Activated naive CD8-positive, alpha-beta T cell treated with anti-CD3 and anti-CD28 coated beads for 36 hours (primary cell): Measurements from ENCODE around the gene CDYL. TPM values are rescaled to one million over a fixed set of nuclear protein-coding genes. Genes with fewer than 3 reads are reported as not detected.

ENCODE experiments used
- DNase-seq: peaks from one replicate; pipeline ENCODE4 v3.0.0; 2021
- H3K27ac Mint-ChIP-seq: one replicate; pipeline ENCODE4 v1.8.0; 2022; ENCODE audit warnings: mild to moderate bottlenecking, moderate library complexity, mixed read lengths
- H3K27me3 Mint-ChIP-seq: one replicate; pipeline ENCODE4 v1.8.0; 2022; ENCODE audit warnings: mild to moderate bottlenecking, mixed read lengths
- H3K36me3 Mint-ChIP-seq: one replicate; pipeline ENCODE4 v1.8.0; 2021; ENCODE audit warnings: mild to moderate bottlenecking, mixed read lengths
- H3K4me1 Mint-ChIP-seq: one replicate; pipeline ENCODE4 v1.8.0; 2021; ENCODE audit warnings: mixed read lengths
- H3K4me3 Mint-ChIP-seq: one replicate; pipeline ENCODE4 v1.8.0; 2022; ENCODE audit warnings: mild to moderate bottlenecking, moderate library complexity, mixed read lengths
- H3K9me3 Mint-ChIP-seq: one replicate; pipeline ENCODE4 v1.8.0; 2022; ENCODE audit warnings: mixed read lengths
- total RNA-seq, 2 experiments: library from RNA; stranded (reverse); gene quantifications; one replicate each; pipeline ENCODE4 v1.2.3, GENCODE V29; 2021

The CDYL gene
- total RNA-seq, 2 experiments from 2014 or later: 38.8 to 40.5 TPM

DNA sequence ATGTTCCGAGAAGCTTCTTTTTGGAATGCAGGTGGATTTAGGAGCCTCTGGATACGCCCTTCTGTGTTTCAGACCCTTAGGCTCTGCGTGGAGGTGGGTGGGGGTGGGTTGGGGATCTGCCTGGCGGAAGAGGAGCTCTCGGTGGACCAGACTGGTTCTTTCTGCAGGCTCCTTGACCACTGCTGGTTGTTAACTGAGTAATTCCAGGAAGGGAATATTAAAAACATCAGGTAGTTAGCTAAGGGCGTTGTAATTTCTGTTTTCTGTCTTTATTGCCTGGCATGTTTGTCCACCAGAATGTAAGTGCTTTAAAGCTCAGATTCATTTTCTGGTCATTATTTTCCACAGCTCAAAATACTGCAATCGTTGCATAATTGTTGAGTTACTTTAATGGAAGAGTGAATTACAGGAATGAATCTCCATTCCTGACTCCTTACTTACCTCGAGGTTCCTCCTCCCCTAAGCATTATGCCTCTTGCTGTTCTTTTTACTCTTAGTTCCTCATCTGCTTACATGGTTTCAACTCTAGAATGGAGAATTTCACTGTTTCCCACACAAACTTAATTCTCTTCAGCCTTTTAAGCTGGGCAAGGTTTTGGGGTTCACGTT, 5.9 kb downstream of the CDYL start:
- H3K27me3 Mint-ChIP-seq: no peaks in the 10 kb centered on the region
- no peak for DNase-seq
- H3K4me1 Mint-ChIP-seq: peaks cover 71% of the 10 kb centered on the region
- H3K4me3 Mint-ChIP-seq: no peak overlapping the region
- H3K9me3 Mint-ChIP-seq: peaks cover 22% of the 10 kb centered on the region
- peaks cover 42% of the 10 kb centered on the region for H3K36me3 Mint-ChIP-seq
- no peak overlapping the region for H3K27ac Mint-ChIP-seq

- no peaks in the 10 kb centered on the region for H3K27me3 Mint-ChIP-seq
- H3K4me3 Mint-ChIP-seq: no peak overlapping the region
- DNase-seq: no peak
- H3K27ac Mint-ChIP-seq: no peak overlapping the region
- peaks cover 65% of the 10 kb centered on the region for H3K4me1 Mint-ChIP-seq
- H3K36me3 Mint-ChIP-seq: peaks cover 35% of the 10 kb centered on the region
- H3K9me3 Mint-ChIP-seq: peaks cover 10% of the 10 kb centered on the region
Measured at GRCh38 chr6:4786996-4787395, 10.8 kb downstream of the CDYL start.

- no peak overlapping the region for H3K4me3 Mint-ChIP-seq
- H3K36me3 Mint-ChIP-seq: peaks cover 28% of the 10 kb centered on the region
- H3K27me3 Mint-ChIP-seq: no peaks in the 10 kb centered on the region
- H3K27ac Mint-ChIP-seq: no peak overlapping the region
- DNase-seq: no peak
- peaks cover 56% of the 10 kb centered on the region for H3K4me1 Mint-ChIP-seq
- H3K9me3 Mint-ChIP-seq: peaks cover 10% of the 10 kb centered on the region
Measured at GRCh38 chr6:4788482-4788881, 12.3 kb downstream of the CDYL start.

GRCh38 chr6:4788953-4789584, 12.9 kb downstream of the CDYL start:
- DNase-seq: no peak
- Mint-ChIP-seq H3K36me3 (peaks cover 22% of the 10 kb centered on the region), H3K4me3 (no peak overlapping the region), H3K4me1 (peaks cover 51% of the 10 kb centered on the region), H3K27ac (no peak overlapping the region), H3K9me3 (peaks cover 5% of the 10 kb centered on the region), H3K27me3 (no peaks in the 10 kb centered on the region)

DNA sequence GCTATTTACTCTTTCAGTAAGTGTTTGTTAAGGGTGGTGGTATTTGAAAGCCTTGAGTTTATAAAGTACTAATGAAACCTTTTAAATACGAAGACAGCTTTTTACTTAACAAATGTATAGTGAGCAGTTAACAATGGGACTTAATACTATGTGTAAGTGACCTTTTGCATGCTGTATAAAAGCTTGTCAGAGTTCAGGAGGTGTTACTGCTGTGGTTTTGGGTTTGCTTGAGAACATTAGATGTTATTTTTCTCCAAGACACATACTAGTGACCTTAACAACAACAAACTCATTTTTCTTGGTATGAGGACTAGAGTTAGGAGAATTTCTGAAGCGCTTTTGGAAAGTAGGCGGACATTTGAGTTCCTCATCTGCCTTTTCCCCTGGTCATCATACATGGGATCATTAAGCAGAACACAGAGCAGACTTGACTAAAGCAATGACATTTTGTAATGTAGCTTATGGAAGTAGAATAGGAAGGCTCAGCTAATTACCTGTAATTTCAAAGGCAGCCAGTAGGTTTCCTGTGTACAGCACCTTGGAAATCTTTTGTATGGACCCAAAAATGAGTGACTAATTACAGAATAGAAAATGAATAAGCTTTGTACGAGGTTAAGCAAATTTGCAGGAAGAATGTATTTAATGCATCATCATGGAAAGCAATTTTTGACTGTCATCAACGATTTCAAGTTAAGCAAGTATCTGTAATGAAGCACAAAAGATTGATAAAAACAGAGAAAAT, 14.1 kb downstream of the CDYL start:
- Mint-ChIP-seq H3K9me3 (peaks cover 5% of the 10 kb centered on the region), H3K27ac (peak overlapping the region; percentile 70), H3K4me3 (no peak overlapping the region), H3K36me3 (peaks cover 16% of the 10 kb centered on the region), H3K4me1 (peaks cover 45% of the 10 kb centered on the region), H3K27me3 (no peaks in the 10 kb centered on the region)
- no peak for DNase-seq

DNA sequence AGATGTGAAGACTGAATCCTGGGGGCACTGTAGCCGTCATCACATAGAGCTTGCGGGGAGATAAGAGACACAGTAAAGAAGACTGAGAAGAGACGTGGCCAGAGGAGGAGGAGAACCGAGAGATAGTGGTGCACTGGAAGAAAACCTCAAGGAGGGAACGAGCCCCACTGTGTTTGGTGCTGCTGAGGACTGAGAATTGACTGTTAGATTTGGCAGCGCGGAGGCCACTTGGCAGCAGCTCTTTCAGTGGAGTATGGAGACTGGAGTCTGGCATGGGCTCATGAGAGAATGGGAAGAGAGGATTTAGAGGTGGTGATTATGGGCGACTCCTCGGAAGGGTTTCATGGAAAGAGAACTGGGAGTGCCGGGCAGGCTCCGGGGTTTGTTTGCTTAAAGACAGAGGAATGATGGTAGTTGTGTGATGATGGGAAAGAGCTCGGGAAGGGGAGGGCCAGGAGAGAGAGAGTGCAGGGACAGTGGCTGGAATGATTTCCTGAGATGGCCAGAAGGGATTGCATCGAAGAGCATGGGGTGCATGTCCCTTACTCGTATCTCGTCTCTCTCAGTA, 18.0 kb downstream of the CDYL start:
- H3K27me3 Mint-ChIP-seq: no peaks in the 10 kb centered on the region
- H3K4me1 Mint-ChIP-seq: peaks cover 49% of the 10 kb centered on the region
- H3K9me3 Mint-ChIP-seq: peaks cover 9% of the 10 kb centered on the region
- H3K36me3 Mint-ChIP-seq: peaks cover 26% of the 10 kb centered on the region
- no peak overlapping the region for H3K4me3 Mint-ChIP-seq
- DNase-seq: no peak
- no peak overlapping the region for H3K27ac Mint-ChIP-seq

GRCh38 chr6:4797587-4797986, 21.4 kb downstream of the CDYL start:
- Mint-ChIP-seq H3K27me3 (no peaks in the 10 kb centered on the region), H3K27ac (no peak overlapping the region), H3K4me3 (no peak overlapping the region), H3K36me3 (peaks cover 32% of the 10 kb centered on the region), H3K9me3 (peaks cover 16% of the 10 kb centered on the region), H3K4me1 (peaks cover 52% of the 10 kb centered on the region)
- no peak for DNase-seq

DNA sequence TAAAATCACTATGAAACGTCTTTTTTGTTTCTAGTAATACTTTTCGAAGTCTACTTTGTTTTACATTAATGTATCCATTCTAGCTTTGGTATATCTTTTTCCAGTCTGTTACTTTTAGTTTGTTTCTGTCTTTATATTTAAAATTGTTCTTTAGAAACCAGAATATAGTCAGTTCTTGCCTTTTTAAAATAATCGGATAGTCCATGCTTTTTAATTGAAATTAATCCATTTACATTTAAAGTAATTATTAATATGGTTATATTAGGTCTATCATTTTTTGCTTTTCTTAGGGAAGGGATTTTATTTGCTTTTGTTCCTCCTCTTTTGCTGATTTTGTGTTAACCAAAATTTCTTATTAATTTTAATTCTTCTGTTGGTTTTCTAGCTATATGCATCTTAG, 23.7 kb downstream of the CDYL start:
- DNase-seq: no peak
- no peaks in the 10 kb centered on the region for H3K27me3 Mint-ChIP-seq
- no peak overlapping the region for H3K4me3 Mint-ChIP-seq
- H3K4me1 Mint-ChIP-seq: peaks cover 74% of the 10 kb centered on the region
- H3K27ac Mint-ChIP-seq: no peak overlapping the region
- H3K9me3 Mint-ChIP-seq: peaks cover 16% of the 10 kb centered on the region
- peaks cover 32% of the 10 kb centered on the region for H3K36me3 Mint-ChIP-seq

- Mint-ChIP-seq H3K4me1 (peaks cover 77% of the 10 kb centered on the region), H3K9me3 (peaks cover 16% of the 10 kb centered on the region), H3K27ac (no peak overlapping the region), H3K27me3 (no peaks in the 10 kb centered on the region), H3K4me3 (no peak overlapping the region), H3K36me3 (peaks cover 31% of the 10 kb centered on the region)
- no peak for DNase-seq
Measured at GRCh38 chr6:4800662-4801061, 24.5 kb downstream of the CDYL start.

GRCh38 chr6:4801491-4802110, 25.4 kb downstream of the CDYL start:
- DNase-seq: peak; percentile 29
- H3K36me3 Mint-ChIP-seq: peaks cover 31% of the 10 kb centered on the region
- peak overlapping the region; percentile 68 for H3K27ac Mint-ChIP-seq
- H3K27me3 Mint-ChIP-seq: no peaks in the 10 kb centered on the region
- H3K4me1 Mint-ChIP-seq: peaks cover 84% of the 10 kb centered on the region
- peak overlapping the region; percentile 25 for H3K4me3 Mint-ChIP-seq
- peaks cover 16% of the 10 kb centered on the region for H3K9me3 Mint-ChIP-seq

GRCh38 chr6:4802312-4802935, 26.2 kb downstream of the CDYL start:
- DNase-seq: no peak
- peak overlapping the region; percentile 23 for H3K4me3 Mint-ChIP-seq
- peaks cover 29% of the 10 kb centered on the region for H3K36me3 Mint-ChIP-seq
- peaks cover 82% of the 10 kb centered on the region for H3K4me1 Mint-ChIP-seq
- peaks cover 16% of the 10 kb centered on the region for H3K9me3 Mint-ChIP-seq
- H3K27me3 Mint-ChIP-seq: no peaks in the 10 kb centered on the region
- no peak overlapping the region for H3K27ac Mint-ChIP-seq

DNA sequence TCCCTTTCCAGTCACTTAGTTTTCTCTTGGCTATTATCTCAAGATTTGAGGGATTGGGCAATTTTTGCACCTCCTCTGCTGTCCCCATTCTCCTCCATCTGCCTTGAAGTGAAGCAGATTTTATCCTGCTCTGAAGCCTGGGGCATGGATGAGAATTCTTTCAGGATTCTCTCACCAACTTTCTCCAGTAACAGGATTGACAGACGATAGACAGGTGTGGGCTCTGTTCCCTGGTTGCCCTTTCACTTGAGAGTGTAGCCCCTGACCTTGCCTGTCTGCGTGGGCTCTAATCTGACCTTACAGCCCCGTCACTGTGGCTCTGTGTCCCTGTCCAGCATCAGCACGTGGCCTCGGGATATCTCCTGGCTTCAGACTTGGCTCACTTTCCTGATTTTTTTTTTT, 27.1 kb downstream of the CDYL start:
- Mint-ChIP-seq H3K36me3 (peaks cover 27% of the 10 kb centered on the region), H3K9me3 (peaks cover 15% of the 10 kb centered on the region), H3K4me1 (peaks cover 77% of the 10 kb centered on the region), H3K27me3 (no peaks in the 10 kb centered on the region), H3K27ac (no peak overlapping the region), H3K4me3 (no peak overlapping the region)
- DNase-seq: no peak

DNA sequence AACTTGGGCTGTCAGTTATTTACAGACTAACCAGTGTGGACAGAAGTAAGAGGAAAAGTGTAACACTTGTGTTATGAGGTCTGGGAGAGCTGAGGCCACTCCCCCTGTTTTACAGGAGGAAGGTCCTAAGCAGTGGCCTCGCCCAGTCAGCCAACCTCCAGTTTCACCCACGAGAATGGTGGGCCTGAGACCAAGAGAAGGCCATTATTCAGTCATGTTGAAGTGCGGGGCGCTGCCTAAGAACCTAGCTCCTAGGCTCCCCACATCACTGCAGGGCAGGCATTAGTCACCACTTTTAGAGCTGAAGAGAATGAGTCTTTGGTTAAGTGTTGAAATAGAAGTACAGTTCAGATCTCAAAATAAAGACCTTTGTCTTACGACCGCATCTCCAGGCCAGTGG, 27.9 kb downstream of the CDYL start:
- Mint-ChIP-seq H3K4me1 (peaks cover 75% of the 10 kb centered on the region), H3K27me3 (no peaks in the 10 kb centered on the region), H3K36me3 (peaks cover 25% of the 10 kb centered on the region), H3K4me3 (no peak overlapping the region), H3K9me3 (peaks cover 16% of the 10 kb centered on the region), H3K27ac (no peak overlapping the region)
- peak; percentile 19 for DNase-seq

DNA sequence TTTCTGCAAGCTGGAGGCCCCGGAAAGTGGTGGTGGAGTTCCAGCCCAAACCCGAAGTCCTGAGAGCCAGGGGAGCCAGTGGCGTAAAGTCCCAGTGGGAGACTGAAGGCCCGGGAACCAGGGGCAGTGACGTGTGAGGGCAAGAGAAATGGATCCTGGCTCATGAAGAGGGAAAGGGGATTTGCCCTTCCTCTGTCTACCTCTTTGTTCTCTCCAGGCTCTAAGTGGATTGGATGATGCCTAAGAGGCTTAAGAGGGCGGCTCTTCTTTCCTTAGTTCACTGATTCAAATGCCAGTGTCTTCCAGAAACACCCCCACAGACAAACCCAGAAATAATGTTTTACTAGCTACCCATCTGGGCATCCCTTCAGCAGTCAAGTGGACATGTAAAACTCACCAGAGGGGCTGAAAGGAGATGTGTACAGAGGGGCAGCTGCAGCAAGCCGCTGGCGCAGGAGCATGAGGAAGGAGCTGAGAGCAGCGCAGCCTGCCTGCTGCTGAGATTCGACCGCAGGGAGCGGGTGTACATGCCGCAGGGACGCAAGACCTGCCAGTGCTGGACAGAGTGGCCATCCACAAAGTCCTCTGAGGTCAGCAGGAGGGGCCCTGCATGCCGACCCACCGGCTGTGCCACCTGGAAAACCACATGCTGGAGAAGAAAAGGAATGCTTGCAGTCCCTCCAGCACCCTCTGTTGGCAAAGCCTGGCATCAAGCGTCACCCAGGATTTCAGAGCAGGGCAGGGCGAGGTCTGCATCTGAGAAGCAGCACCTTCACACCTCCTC, 29.5 kb downstream of the CDYL start:
- H3K4me3 Mint-ChIP-seq: no peak overlapping the region
- DNase-seq: peak; percentile 11
- H3K4me1 Mint-ChIP-seq: peaks cover 77% of the 10 kb centered on the region

More for the DNA sequence above, 29.5 kb downstream of the CDYL start:
- Mint-ChIP-seq H3K9me3 (peaks cover 18% of the 10 kb centered on the region), H3K27ac (no peak overlapping the region), H3K36me3 (peaks cover 24% of the 10 kb centered on the region), H3K27me3 (no peaks in the 10 kb centered on the region)
